GM18517 (cell line): Measurements from ENCODE around the gene GCLM.
A peak's percentile ranks its signal among the peaks of the same experiment; 100 is the strongest.
"Not testable (repeated sequence)": the region's sequence is repeated elsewhere in the genome, so short reads cannot be mapped to it uniquely, and the experiment has no call there.

Experiments
- ATAC-seq: cut with Tn5 transposase; IDR thresholded peaks from one replicate; pipeline ENCODE4 v1.9.1; 2021; ENCODE audit warnings: mild to moderate bottlenecking, moderate library complexity; ENCODE audit not compliant: unreplicated experiment

GCLM gene

DNA sequence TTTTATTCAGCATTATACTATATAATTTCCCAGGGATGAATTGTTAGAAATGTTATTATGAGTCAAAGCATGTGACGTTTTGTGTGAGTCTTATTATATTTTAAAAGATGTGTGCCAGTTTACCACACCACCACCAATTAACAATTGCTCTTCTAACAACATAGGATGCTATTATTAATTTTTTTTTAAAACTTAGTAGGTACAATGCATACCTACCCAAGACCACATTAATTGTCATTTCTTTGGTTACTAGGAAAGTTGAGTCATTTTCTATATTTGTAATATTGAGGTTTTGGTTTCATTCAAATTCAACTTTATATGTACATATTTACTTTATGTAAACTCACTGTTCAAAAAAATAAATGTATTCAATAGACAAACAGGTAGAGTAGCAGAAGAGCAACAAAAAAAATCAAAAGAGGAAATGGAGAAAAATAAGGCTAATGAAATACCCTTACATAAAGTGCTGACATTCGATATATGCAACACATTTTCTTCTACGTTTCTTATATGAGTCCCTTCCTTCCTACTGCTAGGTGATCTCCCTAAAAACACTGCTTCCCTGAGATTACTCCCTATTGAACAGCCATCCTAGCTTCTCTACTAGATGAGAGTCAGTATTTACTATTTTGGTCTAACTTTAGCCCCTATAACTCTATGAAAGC lies 9.6 kb downstream of the GCLM start:
- ATAC-seq = no peak

DNA sequence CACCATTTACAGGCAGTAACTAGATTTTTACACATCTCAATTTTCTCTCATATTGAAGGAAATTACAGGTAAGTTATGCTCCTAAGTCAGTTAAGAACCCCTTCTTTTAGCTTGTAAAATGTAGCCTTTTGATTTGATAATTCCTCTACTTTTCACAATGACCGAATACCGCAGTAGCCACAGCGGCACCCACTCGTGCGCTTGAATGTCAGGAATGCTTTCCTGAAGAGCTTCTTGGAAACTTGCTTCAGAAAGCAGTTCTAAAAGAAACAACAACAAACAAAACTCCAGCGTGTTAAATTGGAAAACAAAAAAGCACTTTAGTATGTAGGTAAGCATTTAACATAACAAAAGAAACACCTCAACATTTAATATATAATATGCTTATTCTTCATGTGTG lies 20.3 kb downstream of the GCLM start:
- ATAC-seq = no peak

DNA sequence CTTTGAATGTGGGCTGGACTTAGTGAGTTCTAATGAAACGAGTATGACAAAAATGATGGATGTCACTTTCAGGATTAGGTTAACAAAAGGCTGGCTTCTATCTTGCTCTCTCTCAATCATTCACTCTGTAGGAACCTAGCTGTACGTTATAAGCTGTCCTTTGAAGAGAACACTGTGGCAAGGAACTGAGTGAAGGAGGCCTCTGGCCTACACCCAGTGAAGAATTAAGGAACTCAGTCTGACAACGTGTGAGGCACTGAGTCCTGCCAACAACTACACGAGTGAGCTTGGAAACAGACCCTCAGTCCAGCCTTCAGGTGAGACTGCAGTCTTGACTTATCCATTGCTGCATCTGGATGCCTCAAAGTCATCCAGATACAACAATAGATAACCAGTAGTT lies 27.0 kb downstream of the GCLM start:
- no peak for ATAC-seq

DNA sequence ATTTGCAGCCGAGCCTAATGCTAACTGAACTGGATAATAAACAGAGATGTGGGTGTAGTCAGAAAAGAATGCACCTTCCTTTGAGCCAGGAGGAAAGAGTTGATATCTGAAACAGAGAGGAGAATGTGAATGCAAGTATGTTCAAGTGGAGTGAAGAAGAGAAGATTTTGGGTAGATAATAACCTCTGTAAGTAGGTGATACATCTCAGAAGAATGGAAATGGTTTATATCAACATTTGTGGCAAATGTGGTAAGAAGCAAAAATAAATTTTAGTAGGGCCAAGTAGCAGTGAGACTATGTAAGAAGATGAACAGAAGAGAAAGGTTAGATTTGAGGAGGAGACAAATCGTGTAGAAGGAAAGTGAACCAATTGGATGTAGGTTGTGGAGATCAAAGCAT lies 28.5 kb downstream of the GCLM start:
- ATAC-seq = no peak

DNA sequence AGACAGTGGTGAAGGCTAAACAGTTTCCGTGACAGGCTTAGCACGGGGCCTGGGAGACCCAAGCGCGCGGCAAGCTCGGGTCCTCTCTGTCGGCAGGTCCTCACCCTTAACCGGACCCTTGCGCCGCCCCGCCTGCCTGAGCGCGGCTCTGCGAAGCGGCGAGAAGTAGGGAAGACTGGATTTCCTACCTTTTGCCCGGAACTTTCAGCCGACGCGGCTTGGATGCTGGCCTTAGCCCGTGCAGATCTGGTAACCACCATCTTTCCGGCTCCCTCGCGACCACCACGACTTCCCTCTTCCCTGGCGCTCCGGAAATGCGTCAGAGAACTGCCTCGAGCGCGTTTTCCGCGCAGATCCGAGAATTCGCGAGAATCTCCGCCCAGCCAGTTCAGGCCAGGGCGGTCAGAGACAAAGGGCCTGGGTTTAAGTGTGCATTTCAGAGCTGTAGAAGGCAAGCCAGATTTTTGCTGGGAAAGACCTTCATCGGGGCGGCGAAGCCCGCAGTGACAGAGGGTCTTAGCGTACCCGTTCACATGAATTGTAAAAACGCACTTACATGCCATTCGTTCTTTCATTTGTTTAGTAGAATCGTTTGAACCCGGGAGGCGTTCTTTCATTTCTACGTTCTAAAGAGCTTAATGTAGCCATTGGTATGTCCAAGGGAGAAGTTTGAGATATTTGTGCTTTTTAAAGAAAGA lies 30.2 kb downstream of the GCLM start, which contains the start of gene DNTTIP2:
DNTTIP2 (minus strand) TSS at position 318 of the 698 bp plus-strand sequence; CDS start at position 260, 58 bp downstream.
- peak; percentile 88 for ATAC-seq

DNA sequence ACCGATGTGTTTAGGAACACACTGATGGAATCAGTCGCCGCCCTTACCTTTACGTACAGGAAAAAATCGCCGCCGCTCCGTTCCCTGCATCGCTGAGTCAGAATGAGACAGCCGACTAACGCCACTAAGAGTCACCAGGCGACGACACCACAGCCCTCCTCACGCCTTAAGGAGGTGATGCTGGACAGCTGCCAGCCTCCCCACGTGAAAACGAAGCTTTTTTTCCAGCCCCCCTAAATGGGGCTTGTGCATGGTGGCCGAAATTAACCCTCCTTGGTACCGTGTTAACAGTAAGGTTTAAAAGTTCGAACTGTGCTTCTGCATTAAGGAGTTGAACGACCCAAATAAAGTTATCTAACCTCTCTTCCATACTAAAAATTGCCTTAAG lies 30.7 kb downstream of the GCLM start:
- peak; percentile 33 for ATAC-seq

DNA sequence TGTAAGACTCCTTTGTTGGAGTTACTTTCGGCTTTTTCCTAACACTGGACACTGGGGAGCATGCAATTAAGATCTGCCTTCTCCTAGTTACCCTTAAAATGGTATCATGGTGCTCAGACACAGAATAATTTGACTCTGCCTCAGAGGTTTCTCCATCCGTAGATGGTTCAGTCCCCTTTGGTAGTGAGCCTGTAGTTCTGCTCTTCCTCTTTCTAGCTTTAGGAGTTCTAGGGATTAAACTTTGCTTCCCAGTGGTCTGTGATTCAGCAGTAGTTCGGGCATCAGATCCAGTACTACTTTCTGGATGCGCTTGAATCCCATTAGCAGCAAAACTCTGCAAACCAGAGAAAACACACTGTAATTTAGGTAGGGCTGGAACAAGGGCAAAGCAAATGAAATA lies 31.7 kb downstream of the GCLM start:
- no peak for ATAC-seq

DNA sequence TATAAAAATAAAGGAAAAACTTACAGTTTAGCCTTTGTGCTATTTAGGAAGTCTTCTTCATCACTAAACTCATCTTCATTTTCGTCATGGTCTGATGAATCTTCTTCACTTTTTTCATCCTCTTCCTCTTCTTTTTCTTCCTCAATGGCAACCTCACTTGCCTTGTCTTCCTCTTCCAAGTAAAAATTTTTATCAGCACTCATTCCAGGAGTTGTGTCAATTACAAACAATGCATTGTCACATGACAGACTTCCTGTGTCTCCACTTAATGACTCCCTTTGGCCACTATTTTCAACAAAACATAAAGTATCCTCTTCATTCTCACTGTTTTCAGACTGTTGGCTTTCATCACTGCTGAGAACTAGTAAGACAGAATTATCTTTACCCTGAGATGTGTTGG lies 33.0 kb downstream of the GCLM start:
- no peak for ATAC-seq

DNA sequence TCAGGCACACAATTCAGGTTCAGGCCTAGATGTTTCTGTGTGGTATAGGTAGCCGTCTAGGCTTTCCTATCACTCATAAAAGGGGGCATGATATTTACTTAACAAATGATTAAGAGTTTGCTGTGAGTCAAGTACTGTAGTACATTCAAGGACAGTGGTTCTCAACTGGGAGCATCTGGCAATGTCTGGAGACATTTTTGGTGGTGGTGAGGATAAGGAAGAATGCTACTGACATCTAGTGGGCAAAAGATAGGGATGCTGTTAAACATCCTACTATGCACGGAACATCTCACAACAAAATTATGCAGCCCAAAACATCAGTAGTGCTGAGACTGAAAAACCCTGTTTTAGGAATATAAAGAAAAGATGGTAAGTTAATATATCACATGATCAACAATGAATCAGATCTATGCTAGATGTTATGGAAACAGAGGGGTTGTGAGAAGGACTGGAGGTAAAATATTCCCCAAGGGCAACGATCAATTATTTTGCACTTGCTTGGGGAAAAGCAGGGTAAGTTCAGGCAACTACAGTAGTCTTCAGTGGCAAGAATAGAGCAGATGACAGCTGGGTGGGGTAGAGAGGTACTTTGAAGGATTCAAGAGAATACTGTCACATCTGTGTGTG lies 35.1 kb downstream of the GCLM start:
- ATAC-seq = no peak

DNA sequence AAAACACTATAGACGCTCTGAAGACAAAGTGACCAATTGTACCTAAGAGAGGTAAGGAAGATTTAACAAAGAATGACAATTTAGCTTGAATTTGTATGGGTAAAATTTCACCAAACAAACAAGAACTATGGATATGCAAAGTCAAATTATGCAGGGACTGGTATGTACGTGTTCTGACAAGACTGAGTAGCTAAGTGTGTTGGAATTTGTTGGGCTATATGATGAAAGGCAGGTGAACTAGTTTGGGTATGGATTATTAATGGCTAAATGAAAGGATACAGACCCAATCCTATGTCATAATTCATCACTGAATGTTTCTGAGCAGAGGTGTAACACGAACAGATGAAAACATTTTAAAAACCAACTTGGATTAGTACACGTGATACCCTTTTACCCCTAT lies 37.9 kb downstream of the GCLM start:
- no peak for ATAC-seq

DNA sequence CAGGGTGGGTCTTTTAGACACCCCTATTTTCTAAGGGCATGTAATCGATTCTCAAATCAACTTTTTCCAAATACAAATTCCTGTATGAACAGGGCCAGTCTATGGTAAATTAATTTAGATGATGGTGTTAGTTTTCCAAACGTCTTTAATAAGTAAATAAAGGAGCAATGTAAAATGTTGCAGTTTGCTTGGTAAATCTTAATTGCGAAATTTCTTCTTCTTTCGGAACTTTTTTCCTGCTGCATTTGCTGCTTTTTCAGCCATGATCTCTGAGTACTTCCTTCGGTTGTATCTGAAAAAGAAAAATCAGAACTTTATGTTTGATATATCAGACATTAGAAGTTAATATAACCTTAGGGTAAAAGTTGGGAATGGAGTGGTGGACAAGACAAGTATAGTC lies 39.6 kb downstream of the GCLM start:
- ATAC-seq = no peak

DNA sequence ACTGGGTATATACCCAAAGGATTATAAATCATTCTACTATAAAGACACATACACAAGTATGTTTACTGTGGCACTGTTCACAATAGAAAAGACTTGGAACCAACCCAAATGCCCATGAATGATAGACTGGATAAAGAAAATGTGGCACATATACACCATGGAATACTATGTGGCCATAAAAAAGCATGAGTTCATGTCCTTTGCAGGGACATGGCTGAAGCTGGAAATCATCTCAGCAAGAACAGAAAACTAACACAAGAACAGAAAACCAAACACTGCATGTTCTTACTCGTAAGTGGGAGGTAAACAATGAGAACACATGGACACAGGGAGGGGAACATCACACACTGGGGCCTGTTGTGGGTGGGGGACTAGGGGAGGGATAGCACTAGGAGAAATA lies 40.7 kb downstream of the GCLM start:
- ATAC-seq = not testable (repeated sequence)

DNA sequence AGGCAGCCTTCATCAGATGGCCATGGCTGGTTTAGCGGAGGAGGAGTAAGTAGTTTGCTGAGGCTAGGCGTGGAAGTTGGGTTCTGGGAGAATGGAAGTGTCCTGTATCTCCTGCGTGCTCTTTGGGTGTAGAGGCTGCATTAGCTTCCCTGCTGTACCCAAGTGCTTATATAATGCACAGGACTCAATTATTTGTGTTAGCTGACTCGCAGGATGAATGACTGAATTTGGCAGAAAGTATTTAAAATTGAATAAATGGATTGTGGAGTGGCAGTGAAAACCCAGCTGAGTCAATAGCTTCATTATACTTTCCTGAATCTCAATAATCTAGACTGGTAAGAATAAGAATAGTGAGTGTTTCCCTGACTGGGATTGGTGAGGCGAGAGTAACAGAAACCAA lies 44.0 kb downstream of the GCLM start:
- ATAC-seq = no peak

DNA sequence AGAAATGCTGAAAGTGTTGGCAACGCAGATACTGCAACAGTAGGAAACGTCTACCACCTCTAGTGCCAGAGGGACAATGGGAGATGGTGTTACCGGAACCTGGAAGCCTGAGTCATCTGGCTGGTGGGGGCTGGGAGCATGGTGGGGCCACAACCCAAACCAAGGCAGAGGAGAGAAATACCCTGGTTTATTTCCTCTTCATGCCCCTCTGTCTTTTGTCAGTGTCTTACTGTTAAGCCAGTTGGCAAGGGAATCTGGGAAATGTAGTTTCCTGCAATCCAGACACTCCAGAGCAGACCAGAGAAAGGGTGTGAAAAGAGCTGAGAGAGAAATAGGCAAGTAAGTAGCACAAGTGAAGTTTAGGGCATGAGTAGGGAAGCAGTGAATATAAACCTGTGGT lies 45.1 kb downstream of the GCLM start:
- no peak for ATAC-seq

DNA sequence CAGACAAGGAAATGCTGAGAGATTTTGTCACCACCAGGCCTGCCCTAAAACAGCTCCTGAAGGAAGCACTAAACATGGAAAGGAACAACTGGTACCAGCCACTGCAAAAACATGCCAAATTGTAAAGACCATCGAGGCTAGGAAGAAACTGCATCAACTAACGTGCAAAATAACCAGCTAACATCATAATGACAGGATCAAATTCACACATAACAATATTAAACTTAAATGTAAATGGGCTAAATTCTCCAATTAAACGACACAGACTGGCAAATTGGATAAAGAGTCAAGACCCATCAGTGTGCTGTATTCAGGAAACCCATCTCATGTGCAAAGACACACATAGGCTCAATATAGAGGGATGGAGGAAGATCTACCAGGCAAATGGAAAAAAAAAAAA lies 51.6 kb downstream of the GCLM start:
- ATAC-seq = not testable (repeated sequence)

DNA sequence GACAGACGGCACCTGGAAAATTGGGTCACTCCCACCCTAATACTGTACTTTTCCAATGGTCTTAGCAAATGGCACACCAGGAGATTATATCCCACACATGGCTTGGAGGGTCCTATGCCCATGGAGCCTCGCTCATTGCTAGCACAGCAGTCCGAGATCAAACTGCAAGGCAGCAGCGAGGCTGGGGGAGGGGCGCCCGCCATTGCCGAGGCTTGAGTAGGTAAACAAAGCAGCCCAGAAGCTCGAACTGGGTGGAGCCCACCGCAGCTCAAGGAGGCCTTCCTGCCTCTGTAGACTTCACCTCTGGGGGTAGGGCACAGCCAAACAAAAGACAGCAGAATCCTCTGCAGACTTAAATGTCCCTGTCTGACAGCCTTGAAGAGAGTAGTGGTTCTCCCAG lies 53.2 kb downstream of the GCLM start:
- not testable (repeated sequence) for ATAC-seq

DNA sequence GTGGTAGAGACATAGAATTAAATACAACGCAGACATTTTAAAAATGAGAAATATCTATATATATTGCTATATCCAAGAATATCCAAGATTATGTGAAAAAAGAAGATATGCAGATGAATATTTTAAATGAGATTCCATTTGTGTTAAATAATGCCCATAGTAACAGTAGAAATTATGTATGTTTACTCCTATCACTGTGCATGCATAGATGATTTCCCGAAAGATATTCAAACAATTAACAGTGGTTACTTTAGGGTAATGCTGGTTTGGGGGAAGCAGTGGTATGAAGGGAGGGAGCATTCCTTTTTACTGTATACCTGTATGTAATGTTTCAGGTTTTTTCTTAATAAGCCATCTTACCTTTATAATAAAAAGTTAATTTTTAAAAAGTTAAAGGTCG lies 55.3 kb downstream of the GCLM start:
- no peak for ATAC-seq

DNA sequence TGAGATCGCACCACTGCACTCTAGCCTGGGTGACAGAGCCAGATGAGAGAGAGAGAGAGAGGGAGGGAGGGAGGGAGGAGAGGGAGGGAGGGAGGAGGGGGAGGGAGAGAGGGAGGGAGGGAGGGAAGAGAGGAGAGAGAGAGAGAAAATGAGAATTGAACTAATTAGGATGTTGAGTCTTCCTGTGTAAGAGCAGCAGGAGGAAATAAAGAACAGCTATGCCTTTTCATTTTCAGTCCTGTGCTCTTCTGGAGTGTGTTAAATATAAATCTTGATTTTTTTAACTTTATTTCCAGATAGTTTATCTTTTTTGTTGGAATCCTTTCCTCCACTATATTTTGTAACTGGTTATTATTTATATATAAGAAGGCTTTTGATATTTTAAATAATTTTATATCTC lies 57.4 kb downstream of the GCLM start:
- ATAC-seq = no peak

DNA sequence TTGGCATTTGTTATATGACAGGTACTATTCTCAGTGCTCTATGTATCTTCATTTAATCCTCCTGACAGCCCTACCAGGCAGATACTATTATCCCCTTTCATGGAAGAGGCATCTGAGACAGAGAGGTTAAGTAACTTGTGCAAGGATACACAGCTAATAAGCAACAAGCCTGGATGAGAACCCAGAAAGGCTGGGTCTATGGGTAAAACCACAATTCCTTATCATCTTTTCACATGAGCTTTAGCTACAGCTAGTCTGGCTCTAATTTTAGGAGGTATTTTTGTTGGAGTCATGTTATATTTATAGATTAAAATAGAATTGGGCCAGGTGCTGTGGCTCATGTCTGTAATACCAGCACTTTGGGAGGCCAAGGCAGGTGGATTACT lies 57.9 kb downstream of the GCLM start:
- ATAC-seq = no peak

DNA sequence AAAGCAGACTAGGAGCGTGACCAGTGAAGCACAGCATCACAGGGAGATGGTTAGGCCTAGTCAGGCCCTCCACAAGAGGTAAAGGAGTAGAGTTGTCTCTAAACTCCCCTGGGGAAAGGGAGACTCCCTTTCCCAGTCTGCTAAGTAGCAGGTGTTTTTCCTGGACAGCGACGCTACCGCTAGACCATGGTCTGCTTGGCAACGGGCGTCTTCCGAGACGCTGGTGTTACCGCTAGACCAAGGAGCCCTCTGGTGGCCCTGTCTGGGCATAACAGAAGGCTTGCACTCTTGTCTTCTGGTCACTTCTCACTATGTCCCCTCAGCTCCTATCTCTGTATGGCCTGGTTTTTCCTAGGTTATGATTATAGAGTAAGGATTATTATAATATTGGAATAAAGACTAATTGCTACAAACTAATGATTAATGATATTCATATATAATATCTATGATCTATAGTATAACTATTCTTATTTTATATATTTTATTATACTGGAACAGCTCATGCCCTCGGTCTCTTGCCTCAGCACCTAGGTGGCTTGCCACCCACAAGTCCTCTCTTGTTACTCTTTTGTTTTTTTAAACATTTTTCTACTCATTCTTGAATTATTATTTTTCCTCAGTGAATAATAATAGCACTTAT lies 58.4 kb downstream of the GCLM start:
- ATAC-seq = not testable (repeated sequence)

DNA sequence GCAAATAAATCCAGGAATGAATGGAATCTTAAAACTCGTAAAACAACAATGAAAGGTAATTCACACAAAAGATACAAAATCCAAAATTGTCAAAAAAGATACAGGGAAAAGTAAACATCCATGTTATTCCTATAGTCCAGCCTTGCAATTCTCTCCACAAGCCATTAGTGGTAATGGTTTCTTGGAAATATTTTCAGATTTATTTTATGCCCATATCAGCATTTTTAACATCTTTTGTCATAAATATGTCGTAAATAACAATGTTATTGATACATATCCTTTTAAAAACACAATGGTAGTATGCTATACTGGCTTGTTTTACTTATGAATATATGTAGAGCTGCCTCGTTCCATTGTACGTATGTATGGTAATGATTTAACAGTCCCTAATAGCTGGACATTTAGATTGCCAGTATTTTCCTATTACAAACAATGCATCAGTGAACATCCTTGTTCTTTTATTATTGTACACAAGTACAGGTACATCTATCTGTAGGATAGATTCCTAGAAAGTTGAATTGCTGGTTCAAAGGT lies 60.8 kb downstream of the GCLM start:
- ATAC-seq = no peak
